HEK293 (cell line): ENCODE data around the gene HPCAL1.

Experiments
- YY1 ChIP-seq: fragments of 450-650 bp; formaldehyde crosslinking; IDR thresholded peaks from 2 replicates; pipeline ENCODE4 v1.5.1; 2018; ENCODE audit warnings: missing biosample characterization, missing genetic modification characterization
- ZNF10 ChIP-seq: fragments of 450-650 bp; formaldehyde crosslinking; IDR thresholded peaks from 2 replicates; pipeline ENCODE4 v1.5.1; 2017; ENCODE audit warnings: missing biosample characterization, missing genetic modification characterization
- TF ChIP-seq, protein P1 (sequence below): fragments of 450-650 bp; formaldehyde crosslinking; IDR thresholded peaks from 2 replicates; pipeline ENCODE4 v1.5.1; 2016; ENCODE audit warnings: missing biosample characterization, missing genetic modification characterization

DNA sequence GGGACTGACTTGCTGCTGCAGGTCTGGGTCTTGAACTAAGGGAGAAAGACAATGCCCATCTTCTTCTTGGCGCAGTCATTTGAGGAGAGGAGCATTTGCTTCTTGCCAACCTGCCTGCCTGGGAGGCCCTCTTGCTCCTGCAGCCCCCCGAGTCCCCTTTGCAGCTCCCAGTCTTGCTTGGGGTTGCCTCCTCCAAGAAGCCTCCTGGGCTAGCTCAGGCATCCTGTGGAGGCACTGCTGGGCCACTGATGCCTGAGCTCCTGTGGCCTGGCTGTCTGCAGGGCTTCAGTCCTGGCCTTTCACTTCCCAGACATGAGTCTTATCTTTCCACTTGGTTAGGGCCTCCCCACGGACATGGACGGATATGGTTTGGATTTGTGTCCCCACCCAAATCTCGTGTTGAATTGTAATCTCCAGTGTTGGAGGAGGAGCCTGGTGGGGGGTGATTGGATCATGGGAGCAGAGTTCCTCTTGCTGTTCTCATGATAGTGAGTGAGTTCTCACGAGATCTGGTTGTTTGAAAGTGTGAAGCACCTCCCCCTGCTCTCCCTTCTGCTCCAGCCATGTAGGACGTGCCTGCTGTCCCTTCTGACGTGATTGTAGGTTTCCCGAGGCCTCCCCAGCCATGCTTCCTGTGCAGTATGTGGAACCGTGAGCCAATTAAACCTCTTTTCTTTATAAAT lies 17.3 kb downstream of the HPCAL1 start:
- TF ChIP-seq ZNF10 (no peak), YY1 (tag by site-specific recombination) (no peak)
- TF ChIP-seq, protein P1, sequence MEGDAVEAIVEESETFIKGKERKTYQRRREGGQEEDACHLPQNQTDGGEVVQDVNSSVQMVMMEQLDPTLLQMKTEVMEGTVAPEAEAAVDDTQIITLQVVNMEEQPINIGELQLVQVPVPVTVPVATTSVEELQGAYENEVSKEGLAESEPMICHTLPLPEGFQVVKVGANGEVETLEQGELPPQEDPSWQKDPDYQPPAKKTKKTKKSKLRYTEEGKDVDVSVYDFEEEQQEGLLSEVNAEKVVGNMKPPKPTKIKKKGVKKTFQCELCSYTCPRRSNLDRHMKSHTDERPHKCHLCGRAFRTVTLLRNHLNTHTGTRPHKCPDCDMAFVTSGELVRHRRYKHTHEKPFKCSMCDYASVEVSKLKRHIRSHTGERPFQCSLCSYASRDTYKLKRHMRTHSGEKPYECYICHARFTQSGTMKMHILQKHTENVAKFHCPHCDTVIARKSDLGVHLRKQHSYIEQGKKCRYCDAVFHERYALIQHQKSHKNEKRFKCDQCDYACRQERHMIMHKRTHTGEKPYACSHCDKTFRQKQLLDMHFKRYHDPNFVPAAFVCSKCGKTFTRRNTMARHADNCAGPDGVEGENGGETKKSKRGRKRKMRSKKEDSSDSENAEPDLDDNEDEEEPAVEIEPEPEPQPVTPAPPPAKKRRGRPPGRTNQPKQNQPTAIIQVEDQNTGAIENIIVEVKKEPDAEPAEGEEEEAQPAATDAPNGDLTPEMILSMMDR (tag by site-specific recombination), result no peak
